ENCODE data around the gene SLC25A13.

SLC25A13 gene

GRCh38 chr7:96303686-96304443 lies 18.0 kb downstream of the SLC25A13 start:
- H3F3A ChIP-seq (ENCODE audit: insufficient read depth, low read length) = no peaks in the 10 kb centered on the region
- no peak for TF ChIP-seq CTCF (IDR thresholded peaks at IDR 0.05; ENCODE audit: low read length)
- no peaks in the 10 kb centered on the region for H3K36me3 ChIP-seq (replicated peaks; ENCODE audit: insufficient read depth, low read length)
- H3K79me2 ChIP-seq (ENCODE audit: low read length) = peaks cover 25% of the 10 kb centered on the region; the same call in 1 of the 2 replicates
- H3K9me3 ChIP-seq (replicated peaks; ENCODE audit: insufficient read depth, low read length) = no peaks in the 10 kb centered on the region
- no peak overlapping the region for H3K9ac ChIP-seq (ENCODE audit: low read length)
- H3K9me2 ChIP-seq (replicated peaks; ENCODE audit: insufficient read depth, low read length) = no peaks in the 10 kb centered on the region
- H3K4me2 ChIP-seq (ENCODE audit: low read depth, low read length) = no peak overlapping the region
- no peak overlapping the region for H2AFZ ChIP-seq (ENCODE audit: low read length)
- no peak overlapping the region for H3K4me3 ChIP-seq (ENCODE audit: low read length)
- no peaks in the 10 kb centered on the region for H3K27me3 ChIP-seq (replicated peaks; ENCODE audit: insufficient read depth, low read length)
- no peak for DNase-seq
- H3K4me1 ChIP-seq (ENCODE audit: low read length) = no peaks in the 10 kb centered on the region
- no peaks in the 10 kb centered on the region for H4K20me1 ChIP-seq (ENCODE audit: insufficient read depth, low read length)
- H3K27ac ChIP-seq (ENCODE audit: low read length) = no peak overlapping the region

GRCh38 chr7:96303105-96303685 lies 18.7 kb downstream of the SLC25A13 start:
- Histone ChIP-seq H3K4me1 (ENCODE audit: low read length) (no peaks in the 10 kb centered on the region), H3K9me2 (replicated peaks; ENCODE audit: insufficient read depth, low read length) (no peaks in the 10 kb centered on the region), H3K27ac (ENCODE audit: low read length) (no peak overlapping the region), H3K79me2 (ENCODE audit: low read length) (peaks cover 23% of the 10 kb centered on the region; the same call in 1 of the 2 replicates), H3K27me3 (replicated peaks; ENCODE audit: insufficient read depth, low read length) (no peaks in the 10 kb centered on the region), H3K4me2 (ENCODE audit: low read depth, low read length) (no peak overlapping the region), H3F3A (ENCODE audit: insufficient read depth, low read length) (no peaks in the 10 kb centered on the region), H2AFZ (ENCODE audit: low read length) (no peak overlapping the region), H4K20me1 (ENCODE audit: insufficient read depth, low read length) (no peaks in the 10 kb centered on the region), H3K36me3 (replicated peaks; ENCODE audit: insufficient read depth, low read length) (no peaks in the 10 kb centered on the region), H3K9ac (ENCODE audit: low read length) (no peak overlapping the region), H3K4me3 (ENCODE audit: low read length) (no peak overlapping the region), H3K9me3 (replicated peaks; ENCODE audit: insufficient read depth, low read length) (no peaks in the 10 kb centered on the region)
- TF ChIP-seq EZH2phosphoT487 (IDR thresholded peaks at IDR 0.05; ENCODE audit: low read length) (no peak), EZH2 (optimal IDR thresholded peaks at IDR 0.05; ENCODE audit: low read depth, low read length) (no peak), CTCF (IDR thresholded peaks at IDR 0.05; ENCODE audit: low read length) (no peak)
- DNase-seq = no peak

GRCh38 chr7:96300986-96301385 lies 20.9 kb downstream of the SLC25A13 start:
- H3K4me1 ChIP-seq (ENCODE audit: low read length) = no peaks in the 10 kb centered on the region
- no peaks in the 10 kb centered on the region for H3K27me3 ChIP-seq (replicated peaks; ENCODE audit: insufficient read depth, low read length)
- no peaks in the 10 kb centered on the region for H3K36me3 ChIP-seq (replicated peaks; ENCODE audit: insufficient read depth, low read length)
- H3K4me3 ChIP-seq (ENCODE audit: low read length) = no peak overlapping the region
- no peak overlapping the region for H3K4me2 ChIP-seq (ENCODE audit: low read depth, low read length)
- H2AFZ ChIP-seq (ENCODE audit: low read length) = no peak overlapping the region
- H3F3A ChIP-seq (ENCODE audit: insufficient read depth, low read length) = no peaks in the 10 kb centered on the region
- peaks cover 18% of the 10 kb centered on the region; the same call in 1 of the 2 replicates for H3K79me2 ChIP-seq (ENCODE audit: low read length)
- H3K9me3 ChIP-seq (replicated peaks; ENCODE audit: insufficient read depth, low read length) = no peaks in the 10 kb centered on the region
- H3K9me2 ChIP-seq (replicated peaks; ENCODE audit: insufficient read depth, low read length) = no peaks in the 10 kb centered on the region
- H3K9ac ChIP-seq (ENCODE audit: low read length) = no peak overlapping the region
- H4K20me1 ChIP-seq (ENCODE audit: insufficient read depth, low read length) = no peaks in the 10 kb centered on the region
- no peak for DNase-seq
- no peak for TF ChIP-seq EZH2 (optimal IDR thresholded peaks at IDR 0.05; ENCODE audit: low read depth, low read length)
- no peak for TF ChIP-seq EZH2phosphoT487 (IDR thresholded peaks at IDR 0.05; ENCODE audit: low read length)
- H3K27ac ChIP-seq (ENCODE audit: low read length) = no peak overlapping the region

DNA sequence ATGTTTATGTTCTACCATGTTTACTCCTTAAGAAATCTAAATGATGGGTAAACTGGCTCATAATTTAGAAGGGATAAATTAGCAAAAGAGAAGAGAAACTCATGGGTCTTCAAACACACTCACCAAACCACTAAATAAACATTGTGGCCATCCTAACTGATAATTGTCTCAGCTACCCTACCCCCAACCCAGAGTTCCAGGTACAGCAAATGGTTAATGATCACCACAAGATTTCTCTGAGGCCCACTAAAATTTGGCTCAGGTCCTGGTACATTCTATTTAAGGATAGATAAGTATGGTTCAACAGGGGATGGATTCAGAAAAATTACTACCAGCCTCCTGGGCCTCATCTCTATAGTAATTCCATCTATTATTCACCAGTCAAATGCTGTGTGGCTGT lies 21.4 kb downstream of the SLC25A13 start:
- Histone ChIP-seq H2AFZ (ENCODE audit: low read length) (no peak overlapping the region), H3F3A (ENCODE audit: insufficient read depth, low read length) (no peaks in the 10 kb centered on the region), H3K9me2 (replicated peaks; ENCODE audit: insufficient read depth, low read length) (no peaks in the 10 kb centered on the region), H3K9ac (ENCODE audit: low read length) (no peak overlapping the region), H3K27me3 (replicated peaks; ENCODE audit: insufficient read depth, low read length) (no peaks in the 10 kb centered on the region), H3K79me2 (ENCODE audit: low read length) (0 out of 2 replicates have a peak, but pooled peaks cover 14% of the 10 kb centered on the region), H3K4me1 (ENCODE audit: low read length) (no peaks in the 10 kb centered on the region), H4K20me1 (ENCODE audit: insufficient read depth, low read length) (no peaks in the 10 kb centered on the region), H3K4me2 (ENCODE audit: low read depth, low read length) (no peak overlapping the region), H3K4me3 (ENCODE audit: low read length) (no peak overlapping the region), H3K36me3 (replicated peaks; ENCODE audit: insufficient read depth, low read length) (no peaks in the 10 kb centered on the region), H3K9me3 (replicated peaks; ENCODE audit: insufficient read depth, low read length) (no peaks in the 10 kb centered on the region), H3K27ac (ENCODE audit: low read length) (no peak overlapping the region)
- DNase-seq = no peak
- TF ChIP-seq EZH2 (optimal IDR thresholded peaks at IDR 0.05; ENCODE audit: low read depth, low read length) (no peak), CTCF (IDR thresholded peaks at IDR 0.05; ENCODE audit: low read length) (no peak), EZH2phosphoT487 (IDR thresholded peaks at IDR 0.05; ENCODE audit: low read length) (no peak)

All from MM.1S (cell line).